Fibroblast of skin of left biceps (primary cell): ENCODE measurements around the gene STARD3.
"Not testable (repeated sequence)": the region's sequence is repeated elsewhere in the genome, so short reads cannot be mapped to it uniquely, and the experiment has no call there.

Experiments
- DNase-seq, 2 experiments: peaks; one replicate each; pipeline ENCODE4 v3.0.0-alpha.2; 2013; ENCODE audit warnings: low read depth in 2 of 2

STARD3 gene

DNA sequence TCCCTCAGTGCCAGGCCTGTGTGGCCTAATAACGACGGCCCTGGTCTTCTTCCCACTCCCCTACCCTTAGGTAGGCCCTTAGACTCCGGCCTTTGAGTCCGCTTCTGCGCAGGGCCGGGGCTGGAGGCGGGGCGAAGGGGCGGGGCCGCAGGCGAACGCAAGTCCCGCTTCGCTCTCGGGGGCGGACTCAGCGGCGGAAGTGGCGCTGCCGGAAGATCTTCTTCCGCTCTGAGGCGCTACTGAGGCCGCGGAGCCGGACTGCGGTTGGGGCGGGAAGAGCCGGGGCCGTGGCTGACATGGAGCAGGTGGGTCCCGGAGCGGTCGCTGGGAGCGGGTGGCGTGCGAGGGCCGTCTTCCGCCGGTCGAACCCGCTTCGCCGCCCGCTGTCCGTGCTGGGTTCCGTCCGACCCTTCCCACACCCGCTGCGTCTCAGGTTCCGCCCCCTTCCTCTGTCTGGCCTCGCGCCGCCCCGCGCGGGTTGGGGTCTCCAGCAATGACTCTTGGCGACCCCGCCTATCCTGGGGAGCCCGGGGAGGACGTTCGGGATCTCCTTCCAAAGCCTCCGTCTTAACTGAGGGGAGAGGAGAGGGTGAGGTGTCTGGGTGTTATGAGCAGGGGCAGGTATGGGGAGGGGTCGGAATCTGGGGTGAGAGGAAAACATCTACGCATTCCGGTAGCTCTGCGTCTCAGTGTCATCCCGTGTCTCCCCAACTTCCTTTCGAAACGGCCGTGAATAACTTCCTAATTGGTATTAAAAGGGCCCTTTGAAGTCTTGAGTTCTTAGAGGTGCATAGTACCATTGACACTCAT is at the start of gene STARD3:
TSS of gene STARD3 (plus strand) at position 218 of the 810 bp plus-strand sequence. CDS start 16,388 bp downstream, outside the sequence.
- DNase-seq: peak; percentile 45 to 53

DNA sequence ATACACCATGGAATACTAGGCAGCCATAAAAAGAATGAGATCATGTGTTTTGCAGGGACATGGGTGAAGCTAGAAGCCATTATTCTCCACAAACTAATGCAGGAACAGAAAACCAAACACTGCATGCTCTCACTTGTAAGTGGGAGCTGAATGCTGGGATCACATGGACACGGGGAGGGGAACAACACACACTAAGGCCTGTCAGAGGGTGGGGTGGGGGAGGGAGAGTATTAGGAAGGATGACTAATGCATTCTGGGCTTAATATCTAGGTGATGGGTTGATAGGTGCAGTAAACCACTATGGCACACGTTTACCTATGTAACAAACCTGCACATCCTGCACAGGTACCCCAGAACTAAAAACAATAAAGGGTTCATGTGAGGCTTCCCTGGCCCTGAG is 46.8 kb upstream of the STARD3 start:
- not testable (repeated sequence) for DNase-seq

DNA sequence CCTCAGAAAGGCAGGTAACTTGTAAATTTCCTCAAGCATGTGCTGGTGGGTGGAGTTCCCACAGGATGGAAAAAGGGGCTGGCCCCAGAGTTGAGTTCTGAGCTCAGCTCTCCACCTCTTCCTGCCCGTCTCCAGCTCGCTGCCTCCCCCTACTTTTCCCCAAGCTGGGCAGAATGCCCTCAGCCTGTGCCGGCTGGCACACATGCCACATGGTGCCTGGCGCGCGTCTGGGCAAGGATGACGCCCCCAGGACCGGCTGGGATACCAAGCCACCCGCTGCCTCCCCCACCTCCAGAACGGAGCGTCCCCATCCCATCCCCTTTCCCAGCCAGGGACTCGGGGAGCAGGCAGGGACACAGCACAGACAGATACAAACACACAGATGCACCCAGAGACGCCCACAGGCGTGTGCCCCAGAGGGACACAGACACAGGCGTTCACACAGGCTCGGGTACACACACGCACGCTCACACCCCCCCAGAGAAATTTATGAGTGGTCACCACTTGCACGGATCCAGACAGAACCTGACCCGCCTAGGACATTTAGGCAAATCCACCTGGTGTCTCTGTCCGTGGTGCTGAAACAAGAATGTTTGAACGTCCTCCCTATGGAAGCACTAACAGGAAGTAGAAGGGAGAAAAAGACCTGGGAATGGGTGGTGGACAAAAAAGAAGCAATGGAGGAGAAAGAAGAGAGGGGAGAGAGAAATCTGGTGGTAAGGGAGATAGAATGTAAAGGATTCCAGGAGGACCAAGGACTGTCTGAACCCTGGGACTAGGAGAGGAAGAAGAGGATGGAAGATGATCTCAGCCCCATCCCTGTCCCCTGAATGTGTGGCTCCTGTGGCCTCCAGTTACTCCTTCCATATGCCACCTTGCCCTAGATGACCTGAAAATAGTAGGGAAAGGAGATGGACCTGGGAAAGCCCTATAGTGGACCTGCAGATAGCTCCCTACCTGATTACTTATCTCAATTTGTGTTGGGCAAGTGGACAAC is 44.7 kb upstream of the STARD3 start:
- no peak for DNase-seq

DNA sequence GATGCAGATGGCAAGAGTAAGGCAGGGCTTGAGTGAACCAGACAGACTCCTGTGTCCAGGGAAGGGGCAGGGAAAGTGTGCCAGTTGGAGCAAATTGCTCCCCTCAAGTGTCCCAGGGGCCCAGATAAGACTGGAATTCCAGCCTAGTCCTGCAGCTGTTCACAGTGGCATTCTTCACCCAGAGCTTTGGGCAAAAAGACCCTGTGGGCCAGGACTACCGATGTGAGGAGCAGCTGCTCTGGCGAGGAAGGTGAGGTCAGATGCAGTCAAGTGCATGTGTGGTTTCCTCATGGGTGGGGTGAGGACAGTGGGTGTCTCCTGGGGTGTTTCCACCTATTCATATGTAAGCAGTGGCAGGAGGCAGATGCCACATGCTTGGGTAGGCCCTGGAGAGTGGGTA is 43.6 kb upstream of the STARD3 start:
- DNase-seq: no peak

DNA sequence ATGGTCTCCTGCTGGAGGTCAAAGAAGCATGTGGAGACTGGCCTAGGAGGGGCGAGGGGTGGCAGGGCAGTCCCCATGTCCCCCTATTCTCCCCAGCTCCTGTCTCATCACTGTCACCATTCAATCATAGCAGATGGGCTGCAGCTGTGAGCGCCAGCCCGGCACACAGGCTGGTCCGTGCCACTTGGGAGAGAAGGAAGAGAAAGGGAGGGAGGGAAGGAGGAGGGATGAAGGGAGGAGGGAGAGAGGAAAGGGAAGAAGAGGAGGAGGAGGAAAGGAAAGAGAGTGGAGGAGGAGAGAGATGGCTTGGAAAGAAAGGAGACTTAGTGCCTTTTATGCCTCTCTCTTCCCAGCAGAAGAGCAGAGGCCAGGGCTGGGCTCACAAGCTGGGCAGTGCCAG is 41.6 kb upstream of the STARD3 start:
- DNase-seq: no peak

DNA sequence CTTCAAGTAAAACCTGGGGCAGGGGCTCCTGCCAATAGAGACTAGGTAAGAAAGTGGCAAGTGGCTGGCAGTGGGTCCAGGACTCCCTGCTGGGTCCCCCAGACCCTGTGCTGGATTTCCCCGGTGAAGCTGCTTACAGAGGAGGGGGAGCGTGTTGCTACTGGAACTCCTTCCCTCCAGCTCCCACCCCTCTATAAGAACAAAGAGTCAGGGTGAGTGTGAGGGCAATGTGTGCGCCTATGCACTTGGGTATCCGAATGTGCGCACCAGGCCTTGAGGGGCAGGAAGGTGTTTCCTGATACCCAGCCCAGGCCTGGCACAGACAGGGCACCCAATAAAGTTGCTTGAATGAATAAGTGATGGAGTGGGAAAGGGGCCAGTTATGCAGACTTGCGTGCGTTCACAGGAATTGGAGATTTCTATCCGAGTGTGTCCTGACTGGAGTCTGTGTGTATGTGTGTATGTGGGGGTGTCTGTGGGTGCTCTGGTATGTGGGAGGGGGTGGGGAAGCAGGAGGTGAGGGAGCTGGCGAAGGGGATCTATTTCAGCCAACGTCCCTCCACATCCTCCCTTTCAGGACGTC is 40.9 kb upstream of the STARD3 start:
- DNase-seq: no peak

DNA sequence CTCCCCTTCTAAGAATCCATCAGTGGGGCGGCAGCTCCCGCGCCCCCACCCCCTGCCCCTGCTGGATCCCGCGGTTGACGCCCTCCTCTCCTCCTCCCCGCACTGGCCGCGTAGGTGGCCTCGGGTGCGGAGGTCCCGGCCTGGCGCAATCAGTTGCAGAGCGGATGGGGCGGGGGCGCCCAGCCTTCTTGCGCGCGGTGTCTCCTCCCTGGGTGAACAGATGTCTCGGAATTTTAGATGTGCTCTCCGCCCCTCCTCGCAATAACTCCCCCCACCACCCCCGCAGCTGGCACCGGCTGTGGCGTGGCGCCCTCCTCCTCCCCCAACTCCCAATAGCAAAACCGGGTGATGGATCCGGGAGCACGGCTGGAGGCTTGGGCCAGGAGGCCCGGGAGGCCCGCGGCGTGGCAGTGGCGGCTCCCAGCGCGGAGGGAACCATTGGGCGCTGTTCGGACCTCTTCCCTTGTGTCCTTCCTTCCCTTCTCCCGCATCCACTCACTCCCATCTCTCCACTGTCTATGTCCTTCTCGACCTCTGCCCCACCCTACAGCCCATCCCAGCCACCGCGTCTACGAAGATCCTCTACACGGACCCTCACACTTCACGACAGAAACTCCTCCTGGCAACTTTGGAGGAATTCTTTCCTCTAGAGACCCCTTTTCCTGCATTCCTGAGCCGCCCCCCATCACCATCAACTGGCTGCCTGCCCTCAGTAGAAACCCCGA is 40.2 kb upstream of the STARD3 start:
- no peak for DNase-seq

DNA sequence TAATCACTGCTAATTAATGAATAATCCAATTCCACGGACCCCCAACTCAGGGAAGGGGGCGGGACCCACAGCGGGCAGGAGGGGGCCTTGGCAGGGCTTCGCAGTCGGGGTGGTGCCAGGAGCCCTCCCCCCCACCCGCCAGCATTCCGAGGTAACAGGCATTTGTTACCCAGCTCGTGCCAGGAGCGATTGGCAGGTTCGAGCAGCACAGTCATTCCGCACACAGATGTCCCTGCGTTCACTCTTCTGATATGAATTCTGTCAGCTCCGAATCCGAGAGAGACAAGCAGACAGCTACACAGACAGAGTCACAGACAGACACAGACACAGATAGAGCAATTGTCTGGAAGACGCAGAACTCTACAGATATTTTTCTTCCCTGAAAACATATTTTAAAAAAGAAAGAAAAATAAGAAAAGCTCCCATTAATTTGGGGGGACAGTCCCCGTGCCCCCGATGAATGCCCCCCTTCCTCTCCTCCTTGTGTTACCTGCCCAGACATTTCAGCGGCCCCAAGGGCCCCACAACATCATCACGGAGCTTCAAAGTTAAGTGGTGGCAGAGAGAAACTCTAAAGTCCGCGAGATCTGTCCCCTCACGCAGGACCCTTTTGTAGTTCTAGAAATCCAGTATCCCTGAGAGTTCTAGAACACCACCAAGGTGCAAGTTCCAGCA is 39.4 kb upstream of the STARD3 start:
- DNase-seq: no peak

DNA sequence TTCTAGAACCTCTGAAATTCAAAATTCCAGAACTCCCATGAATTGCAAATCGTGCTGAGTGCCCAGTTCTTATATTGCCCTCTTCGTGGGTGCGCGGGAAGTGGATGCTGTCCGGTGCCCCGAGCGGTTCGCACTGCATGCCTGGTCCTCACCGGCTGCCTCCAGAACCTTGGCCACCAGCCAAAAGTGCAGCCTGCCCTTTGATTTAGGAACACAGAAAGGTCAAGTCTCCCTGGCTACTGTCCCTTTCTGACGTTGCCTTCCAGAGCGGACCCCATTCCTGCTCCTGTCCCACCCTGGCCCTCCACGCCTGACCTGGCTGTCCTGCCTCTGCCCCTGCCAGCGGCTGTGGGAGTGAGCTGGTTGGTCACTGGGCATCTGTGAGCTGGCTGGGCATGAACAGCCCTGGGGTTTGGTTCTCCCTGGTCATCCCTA is 38.9 kb upstream of the STARD3 start:
- no peak for DNase-seq

DNA sequence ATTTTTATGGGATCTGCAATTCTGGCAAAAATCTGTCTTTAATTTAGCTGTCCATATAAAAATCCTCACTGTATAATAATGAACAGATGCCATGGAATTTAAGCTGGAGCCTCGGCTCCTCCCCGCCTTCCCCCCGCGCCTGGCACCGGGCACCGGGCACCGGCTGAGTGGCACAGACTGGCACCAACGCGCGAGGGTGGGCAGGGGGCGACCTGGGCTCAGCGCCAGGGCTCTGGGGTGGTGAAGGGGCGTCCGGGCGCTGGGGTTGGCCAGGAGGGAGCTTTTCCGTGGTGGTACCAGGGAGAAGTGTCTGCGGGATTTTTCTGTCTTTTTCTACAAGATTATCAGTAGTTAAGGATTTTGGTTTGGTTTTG is 38.3 kb upstream of the STARD3 start:
- no peak for DNase-seq

DNA sequence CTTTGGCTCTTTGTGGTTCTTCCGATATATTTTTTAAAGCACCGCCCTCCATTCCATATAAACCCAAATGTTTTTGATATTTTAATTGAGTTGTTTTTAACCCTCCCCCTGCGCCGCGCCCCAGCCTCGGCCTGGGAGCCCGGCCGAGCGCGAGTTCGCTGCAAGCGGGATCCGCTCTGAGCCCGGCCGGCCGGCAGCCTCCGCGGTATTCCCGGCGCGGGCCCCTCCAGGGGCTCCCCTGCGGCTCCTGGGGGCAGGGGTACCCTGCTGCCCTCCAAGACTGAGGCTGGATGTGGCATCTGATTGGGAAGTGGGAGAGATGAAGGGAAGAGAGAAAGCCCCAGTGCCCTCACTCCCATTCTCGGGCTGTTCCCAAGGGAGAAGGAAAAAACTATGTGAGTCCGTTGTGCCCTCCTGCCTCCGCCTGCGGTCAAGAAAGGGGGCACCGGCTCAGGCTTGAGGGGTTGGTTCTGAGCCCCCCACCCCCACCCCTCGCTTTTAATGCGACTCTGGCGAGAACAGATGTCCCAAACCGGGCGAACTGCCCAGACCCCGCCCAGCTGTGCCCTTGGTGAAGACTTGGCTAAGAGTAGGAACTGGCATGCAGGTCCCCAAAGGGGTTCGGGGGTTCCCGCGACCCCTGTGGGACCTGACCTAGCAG is 37.8 kb upstream of the STARD3 start:
- no peak for DNase-seq

DNA sequence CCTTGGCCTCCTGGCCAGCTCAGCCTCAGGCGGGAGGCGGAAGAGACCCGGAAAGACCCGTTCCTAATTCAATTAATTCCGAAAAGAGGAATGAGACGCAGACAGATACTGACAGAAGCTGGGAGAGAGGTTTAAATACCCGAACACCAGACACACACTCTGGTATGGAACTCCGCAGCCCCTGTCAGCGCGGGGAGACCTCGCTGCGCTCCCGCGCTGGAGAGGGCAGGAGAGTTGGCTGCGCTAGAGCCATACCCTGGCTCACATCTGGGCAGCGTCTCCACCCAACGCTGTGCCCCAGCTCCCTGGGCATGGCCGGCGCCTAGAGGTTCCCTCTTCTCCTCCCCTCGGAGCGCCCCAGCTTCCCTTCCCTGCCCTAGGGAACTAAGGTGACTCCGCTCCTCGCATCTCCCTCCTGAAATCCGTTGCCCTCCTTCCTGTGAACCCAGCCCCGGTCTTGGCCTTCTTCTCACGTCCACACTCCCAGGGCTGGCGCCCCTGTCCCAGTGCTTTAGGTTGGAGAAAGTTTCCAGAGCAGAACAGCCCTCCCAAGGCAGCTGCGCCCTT is 37.2 kb upstream of the STARD3 start:
- no peak for DNase-seq

DNA sequence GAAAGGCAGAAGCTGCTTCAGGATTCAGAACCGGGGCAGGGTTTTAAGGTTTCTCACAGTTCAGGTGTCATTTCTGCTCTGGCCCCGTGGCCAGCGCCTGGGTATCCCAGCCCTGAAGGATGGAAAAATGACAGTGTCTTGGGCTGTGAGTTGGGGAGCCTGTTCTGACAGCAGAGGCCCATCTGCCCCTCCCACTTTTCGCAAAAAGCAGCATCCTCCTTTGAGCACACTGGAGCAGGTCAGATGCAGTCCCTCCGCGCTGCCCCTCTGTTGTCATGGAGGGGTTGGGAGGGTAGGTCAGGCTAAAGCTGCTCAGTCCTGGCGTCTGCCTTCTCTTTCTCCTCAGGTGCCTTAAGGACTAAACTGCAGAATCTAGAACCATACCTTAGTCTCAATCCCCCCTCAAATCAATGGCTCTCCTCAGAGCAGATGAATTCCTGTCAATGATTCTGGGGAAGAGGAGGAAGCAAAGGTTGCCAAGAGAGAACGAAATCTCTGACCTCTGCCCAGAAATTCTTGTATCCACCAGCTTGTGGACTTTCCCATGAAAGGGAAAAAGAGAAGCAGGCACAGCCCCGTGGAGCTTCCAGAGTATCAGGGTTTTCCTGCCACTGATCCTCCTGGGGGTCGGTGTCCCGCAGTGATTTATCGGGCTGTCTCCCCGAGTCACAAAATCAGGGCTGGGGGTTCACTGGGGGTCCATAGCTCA is 36.5 kb upstream of the STARD3 start:
- no peak for DNase-seq

DNA sequence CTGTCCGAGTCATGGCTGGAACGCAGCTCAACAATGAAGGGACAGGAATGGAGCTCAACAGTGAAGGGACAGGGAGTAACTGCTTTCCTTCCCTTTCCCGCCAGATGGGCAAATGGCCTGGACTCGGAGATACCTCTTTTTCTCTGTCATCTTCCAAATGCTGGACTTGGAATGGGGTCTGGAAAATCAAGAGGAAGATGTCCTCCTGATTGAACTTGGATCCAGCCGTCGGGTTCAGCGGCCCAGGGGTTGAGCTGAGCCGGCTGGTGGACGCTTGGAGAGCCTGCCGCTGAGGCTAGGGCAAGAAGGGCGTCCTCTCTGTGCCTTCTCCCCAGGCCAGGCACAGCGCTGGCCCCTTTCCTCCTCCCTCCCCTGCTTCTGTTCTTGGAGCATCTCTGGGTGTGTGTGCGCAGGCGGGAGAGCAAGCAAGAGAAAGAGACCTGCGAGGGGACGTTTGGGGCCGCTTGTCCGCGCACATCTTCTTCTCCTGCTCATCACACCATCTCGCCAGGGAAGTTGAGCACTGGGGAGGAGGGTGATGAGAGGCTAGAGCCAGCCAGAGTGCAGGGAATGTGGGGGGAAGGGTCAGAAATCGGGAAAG is 35.8 kb upstream of the STARD3 start:
- DNase-seq: no peak

DNA sequence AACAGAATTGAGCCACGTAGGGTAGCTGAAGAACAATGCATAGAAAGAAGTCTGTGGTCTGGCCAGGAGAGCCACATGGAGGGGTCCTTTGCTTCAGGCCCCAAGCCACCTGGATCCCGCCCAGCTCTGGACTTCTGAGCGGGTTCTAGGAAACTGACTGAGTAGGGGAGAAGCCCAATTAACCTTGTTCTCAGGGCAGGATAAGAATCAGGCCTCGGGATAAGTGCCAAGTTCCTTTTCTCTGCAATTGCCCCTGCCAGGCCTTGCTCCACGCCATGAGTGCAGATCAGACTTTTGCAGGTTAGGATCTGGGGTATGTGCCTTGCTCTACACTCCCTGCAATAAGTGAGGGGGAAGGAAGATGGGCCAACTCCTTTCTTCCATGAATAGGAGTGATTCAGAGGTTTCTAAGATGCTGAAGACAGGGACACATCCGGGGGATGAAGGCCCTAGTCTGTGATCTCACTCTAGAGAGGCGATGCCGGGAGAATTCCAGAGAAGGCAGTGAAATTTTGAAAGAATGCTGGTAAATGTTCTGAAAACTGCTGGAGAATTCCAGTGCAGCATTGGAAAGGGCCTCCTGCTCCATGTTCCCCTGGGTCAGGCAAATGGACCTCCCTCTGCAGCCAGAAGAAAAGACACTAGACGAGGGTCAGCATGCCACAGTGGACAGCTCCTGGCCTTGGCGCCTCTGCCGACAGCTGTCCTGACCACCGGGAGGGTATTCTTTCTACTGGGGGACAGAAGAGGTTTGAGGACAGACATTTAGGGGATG is 35.0 kb upstream of the STARD3 start:
- no peak for DNase-seq

DNA sequence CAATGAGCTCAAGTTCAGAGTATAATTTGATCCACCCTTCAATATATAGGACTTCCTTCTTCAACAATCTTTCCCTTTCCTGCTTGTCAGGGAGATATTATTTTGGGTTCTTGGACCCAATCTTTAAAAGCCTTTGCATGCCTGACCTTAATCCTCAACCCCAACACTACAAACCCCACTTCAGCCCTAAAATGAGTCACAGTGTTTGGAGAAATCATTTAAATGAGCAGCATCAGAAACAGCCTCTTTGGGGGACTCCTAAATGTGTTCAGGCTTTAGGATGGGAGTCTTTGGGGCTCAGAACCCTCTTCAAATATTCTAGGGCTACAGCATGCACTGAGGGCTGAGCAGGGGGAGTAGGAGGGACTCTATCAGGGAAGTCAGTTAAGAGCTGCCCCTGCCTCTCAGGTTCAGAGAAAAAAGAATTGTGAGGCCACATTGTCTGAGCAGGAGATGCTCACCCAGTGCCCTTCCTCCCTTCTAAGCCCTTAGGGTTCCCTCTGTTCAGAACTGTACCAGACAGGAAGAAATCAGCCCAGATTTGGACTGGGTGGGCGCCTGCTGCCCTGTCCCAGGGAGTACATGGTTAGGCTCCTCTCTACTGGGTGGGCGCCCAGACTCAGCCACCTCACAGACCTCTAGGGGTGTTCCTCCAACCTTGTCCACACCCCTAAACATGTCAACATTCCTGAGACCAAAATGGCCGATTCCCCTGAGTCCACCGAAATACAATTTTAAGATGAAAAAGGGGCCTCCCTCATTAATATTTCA is 34.2 kb upstream of the STARD3 start:
- no peak for DNase-seq

DNA sequence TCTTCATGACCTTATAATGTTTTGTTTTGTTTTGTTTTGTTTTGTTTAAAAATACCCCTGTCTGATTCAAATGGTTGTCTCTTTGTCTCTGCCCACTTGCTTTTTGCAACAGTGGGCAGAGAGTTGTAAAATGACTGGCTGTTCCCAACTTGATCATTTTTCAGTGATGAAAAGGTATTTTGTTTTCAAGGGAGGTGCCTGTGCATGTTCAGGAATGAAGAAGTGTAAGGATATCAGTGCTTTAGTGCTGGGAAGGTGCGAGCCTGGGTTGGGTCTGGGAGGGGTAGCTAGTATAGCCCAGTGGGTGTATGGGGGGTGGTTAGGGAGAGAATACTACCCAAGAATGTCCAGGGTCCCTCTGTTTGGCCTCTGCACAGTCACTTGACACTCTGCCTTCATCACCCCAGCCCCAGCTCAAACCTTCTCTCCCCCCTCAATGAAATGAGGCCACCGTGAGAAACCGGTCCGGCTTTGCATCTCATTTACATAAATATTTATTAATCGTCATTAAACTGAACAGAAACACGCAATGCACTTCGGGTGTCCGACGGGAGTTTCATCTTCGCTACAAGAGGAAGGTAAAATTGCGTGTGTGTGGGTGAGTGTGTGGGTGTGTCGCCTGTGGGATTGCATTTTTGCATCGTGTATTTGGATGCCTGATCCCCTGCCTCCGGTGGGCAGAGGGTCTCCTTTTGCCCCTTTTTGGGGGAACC is 33.5 kb upstream of the STARD3 start:
- no peak for DNase-seq
